Right hindlimb (tissue), 1 donor: Measurements from ENCODE around the gene VAPB.

Experiments
- DNase-seq: peaks from one replicate; pipeline ENCODE4 v3.0.0-alpha.2; 2018

The VAPB gene

DNA sequence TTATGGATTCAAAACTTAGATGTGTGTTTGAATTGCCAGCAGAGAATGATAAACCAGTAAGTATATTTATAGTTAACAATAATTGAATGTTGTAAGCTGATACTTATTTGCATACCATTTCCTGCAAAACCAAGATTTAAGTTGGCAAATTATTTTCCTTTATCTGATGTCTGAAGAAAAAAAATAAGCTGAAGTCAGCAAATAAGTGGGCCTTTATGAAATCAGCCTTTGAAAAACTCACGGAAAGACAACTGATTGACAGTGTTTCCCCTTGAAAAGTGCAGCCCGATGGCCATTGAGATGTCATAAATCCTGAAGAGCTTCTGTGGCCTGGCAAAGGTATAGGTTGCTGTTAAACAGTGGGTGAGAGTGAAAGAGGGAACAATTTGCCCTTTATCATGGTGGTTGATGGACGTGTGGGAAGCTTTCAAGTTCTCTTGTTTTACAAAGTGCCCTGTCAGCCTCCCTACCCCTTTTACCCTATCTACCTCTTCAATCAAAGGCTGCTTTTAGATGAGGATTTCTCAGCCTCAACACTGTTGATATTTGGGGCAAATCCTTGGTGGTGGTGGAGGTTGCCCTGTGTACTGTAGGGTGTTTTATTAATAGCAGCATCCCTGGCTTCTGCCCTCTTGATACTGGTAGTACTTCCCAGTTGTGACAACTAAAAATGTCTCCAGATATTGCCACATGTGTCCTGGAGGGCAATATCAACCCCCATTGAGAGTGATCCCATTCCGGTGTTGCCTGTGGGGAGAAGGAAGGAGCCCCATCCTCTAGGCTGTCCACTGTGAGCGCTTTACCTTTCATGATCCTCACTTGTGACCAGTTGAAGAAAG is 50.2 kb downstream of the VAPB start:
- no peak for DNase-seq

DNA sequence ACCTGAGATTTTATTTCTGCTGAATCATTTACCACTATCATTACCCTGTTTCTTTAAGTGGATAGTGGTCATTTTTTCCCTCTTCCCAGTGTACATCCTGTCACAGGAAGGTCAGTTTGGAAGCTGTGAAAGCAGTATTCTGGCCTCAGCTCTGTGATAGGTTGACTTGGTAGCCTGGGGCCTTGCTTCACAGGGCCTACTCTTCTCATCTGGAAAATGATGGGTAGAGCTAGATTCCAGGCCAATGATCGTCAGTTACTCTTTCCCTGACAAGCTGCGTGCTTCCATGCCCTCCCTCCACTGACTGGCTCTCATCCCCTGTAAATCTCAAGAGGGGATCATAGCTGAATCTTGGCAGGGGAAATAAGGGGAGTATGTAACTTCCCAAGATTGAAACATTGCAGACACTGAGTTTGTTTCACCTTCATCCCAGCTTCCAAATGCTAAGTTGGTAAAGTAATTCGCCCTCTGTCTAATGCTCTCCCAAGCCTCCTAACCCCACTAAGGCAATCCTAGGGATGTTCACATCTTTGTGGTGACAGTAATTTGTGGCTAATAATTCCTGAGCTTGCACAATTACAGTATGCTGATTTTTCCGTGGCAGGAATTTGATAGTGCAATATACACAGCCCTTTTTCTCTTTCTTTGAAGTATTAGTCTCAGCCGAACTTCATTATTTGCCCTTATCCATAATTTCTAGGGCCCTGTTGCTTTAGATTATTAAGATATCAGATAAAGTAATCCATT is 51.2 kb downstream of the VAPB start:
- DNase-seq = no peak

DNA sequence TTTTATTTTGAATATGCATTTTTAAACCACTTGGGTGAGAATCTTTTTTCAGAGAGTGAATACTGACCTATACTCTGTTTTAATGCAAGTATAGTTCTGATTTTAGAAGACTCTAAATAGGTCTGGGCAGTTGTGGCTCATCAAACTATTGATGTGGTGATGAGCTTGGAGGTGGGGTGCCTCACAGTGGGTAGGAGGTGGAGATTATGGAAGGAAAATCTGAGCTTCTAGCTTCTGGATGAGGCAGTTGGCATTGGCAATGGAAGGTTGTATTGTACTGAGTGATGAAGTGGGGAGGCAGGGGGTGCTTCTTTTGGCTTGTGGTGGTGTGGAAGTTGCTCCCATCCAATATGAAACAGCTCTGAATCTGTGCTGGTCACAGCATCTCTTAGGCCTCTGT is 52.7 kb downstream of the VAPB start:
- no peak for DNase-seq

DNA sequence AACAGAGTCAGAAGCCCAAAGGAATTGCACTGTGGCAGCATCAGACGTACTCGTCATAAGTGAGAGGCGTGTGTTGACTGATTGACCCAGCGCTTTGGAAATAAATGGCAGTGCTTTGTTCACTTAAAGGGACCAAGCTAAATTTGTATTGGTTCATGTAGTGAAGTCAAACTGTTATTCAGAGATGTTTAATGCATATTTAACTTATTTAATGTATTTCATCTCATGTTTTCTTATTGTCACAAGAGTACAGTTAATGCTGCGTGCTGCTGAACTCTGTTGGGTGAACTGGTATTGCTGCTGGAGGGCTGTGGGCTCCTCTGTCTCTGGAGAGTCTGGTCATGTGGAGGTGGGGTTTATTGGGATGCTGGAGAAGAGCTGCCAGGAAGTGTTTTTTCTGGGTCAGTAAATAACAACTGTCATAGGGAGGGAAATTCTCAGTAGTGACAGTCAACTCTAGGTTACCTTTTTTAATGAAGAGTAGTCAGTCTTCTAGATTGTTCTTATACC is 55.8 kb downstream of the VAPB start:
- DNase-seq = no peak

DNA sequence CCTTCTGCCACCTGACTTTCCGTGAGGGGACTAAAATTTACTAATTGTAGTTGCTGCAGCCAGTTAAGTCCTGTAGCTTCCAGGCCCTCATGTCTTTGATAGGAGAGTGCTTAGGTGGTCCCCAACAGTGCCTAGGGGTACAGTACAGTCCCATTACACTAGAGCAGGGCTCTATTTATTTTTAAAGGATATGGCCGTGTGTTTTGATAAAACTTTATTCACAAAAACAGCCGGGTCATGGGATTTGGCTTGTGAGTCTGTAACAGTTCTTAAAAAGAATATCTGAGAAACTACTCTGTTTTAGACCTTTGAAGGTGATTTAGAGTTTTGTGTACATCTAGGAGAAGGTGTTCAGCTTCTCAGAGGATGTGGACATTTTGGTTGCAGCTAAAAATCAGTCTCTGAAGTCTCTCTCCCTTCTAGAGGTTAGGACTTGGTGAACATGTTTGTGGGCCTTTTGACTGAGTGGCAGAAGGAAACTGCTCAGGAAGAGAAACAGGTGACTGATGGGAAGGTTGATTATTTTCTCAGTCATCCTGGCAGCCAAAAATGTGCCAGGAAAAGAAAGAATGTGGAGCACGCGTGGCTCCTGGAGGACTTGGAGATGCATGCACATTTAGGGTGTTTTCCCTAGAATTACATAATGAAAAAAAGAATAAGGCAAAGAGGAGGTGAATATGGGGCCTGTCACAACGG is 57.4 kb downstream of the VAPB start:
- no peak for DNase-seq

DNA sequence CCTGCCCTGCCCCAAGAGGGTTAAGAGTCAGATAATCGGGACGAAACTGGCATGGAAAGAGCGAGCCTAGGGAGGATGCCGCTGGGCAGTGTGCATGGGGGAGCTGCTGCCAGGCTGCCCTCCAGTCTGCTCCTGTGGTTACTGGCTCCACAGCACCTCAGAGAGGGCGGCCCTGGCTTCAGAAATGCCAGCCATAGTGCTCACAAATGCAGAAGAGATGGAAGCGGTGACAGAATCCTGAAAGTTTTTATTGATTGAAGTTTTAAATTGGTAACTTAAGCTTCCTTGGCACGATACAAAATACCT is 57.9 kb downstream of the VAPB start:
- DNase-seq = no peak

DNA sequence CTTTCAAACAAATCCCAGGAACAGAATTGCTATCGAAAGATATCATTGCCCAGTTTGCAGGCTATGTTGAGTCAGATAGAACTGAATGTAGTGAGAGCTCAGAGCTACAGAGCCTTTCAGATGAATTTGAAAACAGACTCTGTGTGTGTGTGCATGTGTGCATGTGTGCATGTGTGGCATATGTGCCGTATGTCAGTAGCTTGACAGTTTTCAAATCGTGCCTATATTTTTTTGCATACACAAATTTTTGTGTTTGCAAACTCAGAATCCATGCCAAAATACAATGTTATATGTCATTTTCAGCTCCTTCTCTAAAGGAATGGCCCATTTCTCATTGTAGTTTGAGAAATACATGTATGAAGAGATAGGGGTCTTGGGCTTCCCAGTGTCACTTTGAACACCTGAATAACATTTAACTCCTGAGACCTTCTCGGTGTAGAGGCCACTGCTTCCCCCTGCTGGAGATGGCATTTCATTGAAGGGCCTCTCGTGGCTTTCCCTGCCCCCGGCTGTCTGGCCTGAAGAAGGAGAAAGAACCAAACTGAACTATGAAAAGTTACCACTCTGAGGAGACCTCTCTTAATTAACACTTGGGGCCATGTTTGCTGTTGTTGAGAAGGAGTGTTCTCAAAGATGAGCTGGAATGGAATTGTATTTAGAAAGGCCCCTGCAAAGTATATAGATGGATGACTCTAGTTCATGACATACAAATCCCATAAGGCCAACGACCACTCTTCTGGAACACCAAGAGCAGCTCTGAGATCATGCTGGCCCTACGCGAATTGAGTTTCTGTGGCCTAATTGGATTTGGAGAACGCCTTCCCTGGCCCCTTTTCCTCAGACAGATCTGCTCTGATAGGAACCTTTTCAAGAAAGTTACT is 58.7 kb downstream of the VAPB start:
- DNase-seq = no peak

DNA sequence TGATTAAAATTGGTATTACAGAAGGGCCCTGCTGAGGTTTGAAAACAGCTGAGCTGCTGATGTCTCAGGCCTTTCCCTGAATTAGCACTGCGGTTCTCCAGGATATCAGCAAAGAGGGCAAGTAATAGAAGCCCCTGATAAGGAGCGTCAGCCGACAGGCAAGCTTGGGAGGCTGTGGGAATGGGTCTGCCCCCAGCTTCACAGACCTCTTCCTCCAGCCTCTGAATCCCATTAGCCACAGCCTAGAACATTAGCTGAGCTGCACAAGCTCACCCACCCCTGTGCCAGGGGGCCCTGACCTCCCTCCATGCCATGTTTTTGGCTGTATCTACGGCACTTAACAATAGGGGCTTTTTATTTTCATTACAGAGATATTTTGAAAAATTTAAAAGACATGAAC is 59.9 kb downstream of the VAPB start:
- no peak for DNase-seq

DNA sequence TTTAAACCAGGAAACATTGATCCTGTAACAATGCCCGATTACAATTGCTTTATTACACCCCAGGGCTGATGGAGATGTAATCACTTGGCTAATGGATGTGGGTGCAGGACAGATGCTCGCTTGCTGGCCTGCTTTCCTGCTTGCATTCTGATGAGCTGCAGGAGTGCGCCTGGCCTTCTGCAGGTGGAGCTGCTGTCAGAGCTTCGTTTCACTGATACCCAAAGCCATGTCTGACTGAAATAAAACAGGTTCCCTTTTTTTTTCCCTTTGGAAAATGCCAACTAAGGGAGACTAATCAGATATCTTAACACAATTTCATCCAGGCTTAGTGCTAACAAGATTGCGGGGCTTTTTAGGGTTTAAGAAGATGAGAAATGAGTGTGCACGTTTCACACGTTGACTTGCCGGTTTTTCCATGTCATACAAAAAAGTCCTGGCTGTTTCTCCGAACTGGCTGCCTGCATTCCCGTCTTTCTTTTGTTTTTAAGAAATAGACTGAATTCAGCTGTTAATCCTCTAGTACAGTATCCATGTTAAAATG is 60.7 kb downstream of the VAPB start:
- DNase-seq = no peak

DNA sequence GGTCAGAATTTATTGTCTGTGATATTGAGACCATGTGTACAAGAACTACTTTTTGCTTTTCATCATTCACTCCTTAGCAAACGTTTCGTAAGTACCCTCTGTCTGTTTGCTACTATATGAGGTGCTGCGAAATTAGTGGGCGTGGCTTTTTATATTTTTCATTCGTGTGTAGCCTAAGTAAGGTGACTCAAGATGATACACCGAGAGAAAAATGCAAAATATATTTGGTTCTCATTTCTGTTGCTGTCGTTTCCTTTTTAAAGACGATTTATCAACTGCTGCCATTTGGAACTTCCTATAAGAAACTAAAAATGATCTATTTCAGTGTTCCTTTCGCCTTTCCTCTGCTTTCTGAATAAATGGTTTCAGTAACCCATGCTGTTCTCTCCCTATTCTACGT is 61.2 kb downstream of the VAPB start:
- no peak for DNase-seq

DNA sequence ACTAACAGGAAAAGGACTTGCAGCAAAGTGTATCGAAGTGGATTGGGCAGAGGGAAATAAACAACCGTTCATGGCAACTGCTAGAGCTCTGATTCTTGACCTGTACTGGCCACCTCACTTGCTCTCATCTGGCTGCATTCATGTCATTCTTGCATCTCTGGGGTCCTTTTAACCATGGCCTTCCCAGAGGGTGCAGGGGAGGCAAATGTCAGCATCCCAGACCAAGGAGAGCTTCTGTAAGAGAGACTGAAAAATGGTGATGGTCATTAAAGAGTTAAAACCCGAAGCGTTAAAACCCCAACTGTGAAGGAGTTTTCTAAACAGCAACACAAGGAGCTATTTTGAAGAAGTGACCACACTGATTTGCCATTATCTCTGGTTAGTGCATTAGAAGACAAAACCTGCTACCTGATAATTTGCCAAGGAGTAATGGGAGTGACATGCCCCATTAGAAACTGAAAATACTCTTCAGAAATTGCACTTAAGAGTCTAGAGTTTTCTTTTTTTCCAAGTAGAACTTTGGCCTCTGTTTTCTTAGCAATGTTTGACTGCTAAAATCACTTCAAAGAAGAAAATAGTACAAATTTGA is 63.7 kb downstream of the VAPB start:
- no peak for DNase-seq

DNA sequence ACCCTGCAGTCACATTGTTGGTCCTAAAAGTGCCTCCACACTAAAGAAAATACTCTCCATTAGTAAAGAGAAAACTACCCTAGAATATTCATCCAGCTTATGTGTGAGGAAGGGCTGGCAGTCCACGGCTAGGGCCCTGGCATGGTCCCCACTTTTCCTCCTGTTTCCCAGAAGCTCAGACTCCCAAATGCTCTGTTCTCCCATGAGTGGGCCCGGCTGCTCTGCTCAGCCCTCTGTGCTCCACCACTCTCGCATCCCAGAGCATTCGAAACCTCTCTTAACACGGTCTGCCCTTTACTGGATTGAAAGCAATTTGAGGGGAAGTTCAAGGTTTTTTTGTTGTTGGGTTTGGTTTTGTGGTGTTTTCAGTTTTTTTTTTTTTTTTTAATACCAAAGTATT is 64.4 kb downstream of the VAPB start:
- no peak for DNase-seq

DNA sequence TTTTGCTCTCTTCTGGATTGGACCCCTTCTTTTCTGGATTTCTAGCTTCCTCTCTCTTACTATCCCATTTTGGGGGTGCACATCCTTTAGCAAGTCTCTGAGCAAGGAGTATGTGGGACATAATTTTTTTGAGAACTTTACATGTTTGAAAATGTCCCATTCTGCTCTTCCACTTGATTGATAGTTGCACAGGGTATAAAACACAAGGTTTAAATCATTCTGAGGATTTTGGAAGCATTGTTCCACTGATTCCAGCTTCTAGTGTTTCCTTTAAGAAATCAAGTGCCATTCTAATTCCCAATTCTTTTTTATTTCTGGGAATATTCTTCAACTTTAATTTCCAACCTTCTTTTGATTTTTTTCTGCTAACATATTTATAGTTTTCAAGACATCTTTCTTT is 65.4 kb downstream of the VAPB start:
- DNase-seq = no peak

DNA sequence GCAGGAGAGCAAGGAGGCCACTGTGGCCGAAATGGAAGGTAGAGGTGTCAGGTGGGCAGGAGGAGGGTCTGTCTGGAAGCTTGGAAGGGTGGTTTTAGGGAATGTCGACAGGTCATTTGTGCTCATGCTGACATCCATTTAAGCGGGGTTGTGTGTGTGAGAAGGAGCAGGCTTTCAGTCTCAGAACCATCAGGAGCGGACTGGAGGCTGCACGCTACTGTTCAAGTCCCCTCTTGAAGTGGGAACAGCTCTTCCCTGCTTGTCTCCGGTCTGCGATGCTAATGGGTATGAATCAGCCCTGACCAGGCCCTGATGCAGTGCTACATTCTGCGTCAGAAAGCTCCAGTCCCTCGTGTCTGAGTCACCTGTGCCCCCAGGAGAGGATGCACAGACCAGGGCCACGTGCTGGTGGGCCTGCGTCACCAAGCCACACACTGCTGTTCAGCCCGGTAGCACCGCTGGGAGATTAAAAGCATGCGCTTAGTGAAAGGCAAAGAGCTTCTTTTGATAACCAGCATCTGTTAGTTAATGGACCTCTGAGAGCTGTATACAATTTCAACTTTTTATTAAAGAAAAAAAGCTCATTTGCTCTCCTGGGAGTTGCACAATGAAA is 68.2 kb downstream of the VAPB start:
- no peak for DNase-seq

DNA sequence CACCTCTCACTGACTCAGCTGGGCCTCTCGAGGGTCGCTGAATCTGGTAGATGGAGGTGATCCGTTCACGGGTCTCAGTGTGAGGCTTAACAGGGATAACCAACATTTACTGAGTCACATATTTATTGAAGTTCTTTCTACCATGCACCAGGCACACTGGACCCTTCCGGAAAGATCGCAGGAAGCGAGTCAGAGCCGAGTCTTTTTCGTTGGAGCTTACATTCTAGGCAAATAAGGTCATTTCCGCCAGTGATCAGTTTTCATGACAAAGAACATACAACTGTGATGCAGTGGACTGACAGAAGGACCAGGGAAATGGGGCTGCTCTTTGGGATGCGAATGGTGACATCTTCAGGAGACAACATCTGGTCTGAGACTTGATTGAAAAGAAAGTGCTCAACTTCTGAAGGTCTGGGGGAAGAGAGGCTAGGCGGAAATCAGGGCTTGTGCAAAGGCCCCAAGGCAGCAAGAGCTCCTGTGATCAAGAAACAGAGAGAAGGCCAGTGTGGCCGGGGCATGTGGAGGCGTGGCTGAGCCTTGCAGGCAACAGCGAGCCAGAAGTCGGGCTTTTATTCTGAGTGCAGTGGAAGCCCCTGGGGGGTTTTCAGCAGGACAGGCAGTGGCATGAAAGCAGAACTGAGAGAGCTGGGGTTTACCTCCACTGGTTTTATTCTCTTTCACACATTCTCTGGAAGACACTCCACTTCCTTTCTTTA is 69.5 kb downstream of the VAPB start:
- no peak for DNase-seq

DNA sequence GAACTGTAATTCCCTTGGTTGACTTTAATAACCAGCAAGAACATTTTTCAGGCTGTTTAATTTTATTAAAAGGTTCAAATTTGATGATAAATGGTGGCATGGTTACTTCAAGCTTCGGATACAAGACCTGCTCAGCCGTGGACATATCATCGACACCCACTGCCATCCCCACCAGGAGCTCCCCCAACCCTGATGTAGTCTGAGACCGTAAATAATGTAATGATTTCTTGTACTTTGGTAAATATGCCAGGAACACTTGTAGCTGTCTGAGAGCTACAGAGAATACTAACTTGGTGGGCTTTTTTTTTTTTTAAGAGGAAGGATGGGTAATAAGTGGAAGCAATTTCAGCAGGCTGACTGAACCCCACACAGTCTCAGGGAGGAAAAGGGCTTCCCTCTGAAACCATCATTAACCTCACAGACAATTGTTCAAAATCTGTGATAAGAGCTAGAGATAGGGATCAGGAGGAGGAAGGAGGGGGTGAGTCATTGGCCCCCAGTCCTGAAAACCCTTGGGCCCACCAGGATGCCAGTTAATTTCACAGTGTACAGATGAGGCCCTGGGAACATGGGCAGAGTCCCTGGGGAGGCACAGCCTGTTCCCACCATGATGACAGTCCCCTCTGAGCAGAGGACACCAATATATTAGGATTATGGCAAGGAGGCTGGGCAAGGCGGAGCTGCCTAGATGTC is 70.2 kb downstream of the VAPB start:
- no peak for DNase-seq

DNA sequence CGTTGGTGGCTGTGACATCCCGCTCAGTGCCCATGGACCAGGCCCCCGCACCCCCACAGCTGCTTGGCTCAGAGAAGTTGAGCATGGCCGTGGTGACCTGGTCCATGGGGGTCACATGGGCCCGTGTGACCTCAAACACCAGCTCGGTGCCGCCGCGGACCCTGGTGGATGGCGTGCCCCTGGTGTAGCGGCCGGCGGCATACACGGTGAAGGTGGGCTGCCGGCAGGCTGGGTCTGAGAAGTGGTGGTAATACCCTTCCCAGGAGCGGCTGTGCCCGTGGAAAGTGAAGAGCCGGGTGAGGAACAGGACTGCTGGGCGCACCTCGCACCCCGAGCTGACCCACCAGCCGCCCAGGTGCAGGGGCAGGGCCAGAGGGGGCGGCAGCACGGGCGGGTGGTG is 72.1 kb downstream of the VAPB start:
- DNase-seq = no peak

DNA sequence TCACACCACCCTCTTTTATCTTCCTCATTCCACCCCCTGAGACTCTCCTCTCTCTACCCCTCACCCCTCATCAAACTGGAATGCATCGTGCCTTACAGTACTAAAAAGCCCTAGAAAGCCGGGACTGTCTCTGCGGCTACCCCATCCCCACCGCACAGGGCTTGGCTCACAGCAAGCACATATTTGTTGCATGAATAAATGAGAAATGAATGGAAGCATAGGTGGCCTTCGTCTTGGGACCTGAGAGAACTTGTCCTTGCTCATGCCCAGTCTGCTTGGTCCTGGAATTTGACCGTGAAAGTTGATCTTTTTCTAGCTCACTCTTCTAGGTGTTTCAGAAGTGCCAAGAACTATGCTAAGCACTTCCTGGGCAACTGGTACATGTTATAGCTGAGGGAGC is 72.9 kb downstream of the VAPB start:
- DNase-seq = no peak

DNA sequence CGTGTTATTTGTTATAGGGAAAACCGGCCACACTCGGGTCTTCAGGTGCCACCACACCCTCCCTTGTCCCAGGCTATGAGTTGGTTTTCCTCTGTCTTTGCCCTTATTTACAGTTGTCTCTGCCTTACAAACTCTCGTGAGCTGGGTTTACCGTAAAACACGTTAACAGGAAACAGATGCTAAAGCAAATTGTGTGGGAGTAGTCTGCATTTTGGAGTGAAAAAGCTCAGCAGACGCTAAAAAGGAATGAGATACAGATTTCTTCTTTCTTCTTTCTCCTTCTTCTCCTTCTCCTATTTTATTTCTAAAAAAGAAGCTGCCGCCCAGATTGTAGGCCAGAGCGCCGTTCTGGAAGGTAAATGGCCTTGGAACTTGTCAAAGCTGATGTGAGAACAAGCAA is 74.2 kb downstream of the VAPB start:
- no peak for DNase-seq

DNA sequence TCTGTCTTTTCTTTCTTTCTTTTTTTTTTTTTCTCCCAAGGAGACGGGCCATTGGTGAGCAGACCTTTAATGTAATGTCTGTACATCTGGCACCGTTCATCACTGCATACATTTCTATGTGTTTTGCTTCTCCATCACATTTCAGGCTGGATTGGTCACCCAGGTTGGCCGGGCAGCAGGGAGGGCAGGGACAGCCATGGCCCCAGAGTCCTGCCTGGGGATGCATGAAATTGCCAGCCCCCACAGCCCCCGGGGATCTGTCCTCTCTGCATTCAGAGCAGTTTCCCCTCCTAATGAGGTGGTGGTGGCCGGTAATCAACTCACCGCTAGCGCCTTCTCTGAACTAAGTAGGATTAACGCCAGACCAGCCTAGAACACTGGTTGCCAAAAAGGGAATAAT is 75.8 kb downstream of the VAPB start:
- no peak for DNase-seq
